NCI-H1092 (cell line): ENCODE results near the gene MRC2.

Experiments
- DNase-seq: peaks from one replicate; lab custom pipeline; 2025; lab: John Stamatoyannopoulos, UW

Gene MRC2

DNA sequence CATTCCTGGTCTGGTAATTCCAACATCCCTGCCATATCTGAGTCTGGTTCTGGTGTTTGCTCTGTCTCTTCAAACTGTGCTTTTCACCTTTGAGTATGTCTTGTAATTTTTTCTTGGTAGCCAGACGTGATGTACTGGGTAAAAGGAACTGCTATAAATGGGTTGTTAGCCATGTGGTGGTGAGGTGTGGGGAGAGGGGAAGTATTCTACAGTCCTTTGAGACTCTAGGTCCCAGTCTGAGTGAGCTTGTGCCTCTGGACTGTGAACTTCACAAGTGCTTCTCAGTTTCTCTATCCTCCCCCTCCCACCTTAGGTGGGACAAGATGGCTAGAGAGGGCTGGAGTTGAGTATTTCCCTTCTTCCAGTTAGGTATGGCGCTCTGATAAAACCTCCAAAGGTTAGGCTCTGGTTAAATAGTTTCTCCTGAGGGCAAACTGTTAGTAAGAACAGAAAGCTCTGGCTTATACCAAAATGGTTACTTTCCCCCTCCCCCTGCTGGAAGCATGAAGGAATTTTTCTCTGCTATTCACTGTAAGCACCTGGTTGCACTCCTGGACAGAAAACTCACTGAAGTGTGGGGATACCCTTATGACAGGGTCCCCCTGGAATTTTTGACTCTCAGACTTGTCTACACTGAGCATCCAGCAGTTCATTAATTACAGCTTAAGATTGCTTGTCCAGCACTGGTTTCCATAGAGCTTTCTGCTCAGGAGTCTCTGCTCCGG is 92.8 kb downstream of the MRC2 start:
- no peak for DNase-seq

DNA sequence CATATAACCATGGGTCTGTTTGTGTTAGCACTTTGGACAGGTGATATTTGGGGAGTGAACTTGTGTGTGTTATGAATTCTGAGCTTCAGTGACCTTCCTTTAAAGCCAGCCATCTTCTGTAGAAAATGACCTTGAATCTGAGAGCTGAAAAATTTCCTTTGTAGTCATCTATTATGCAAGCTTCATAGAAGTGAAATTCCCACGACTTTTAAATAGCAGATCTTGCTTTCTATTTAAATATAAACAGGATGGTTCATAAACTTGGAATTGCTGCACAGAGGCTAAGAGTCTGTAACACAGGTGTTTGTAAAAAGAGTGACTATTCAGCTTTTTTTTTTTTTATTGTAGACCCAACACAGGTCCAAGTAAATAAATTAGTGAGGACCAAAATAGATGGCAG is 95.2 kb downstream of the MRC2 start:
- DNase-seq, result no peak

DNA sequence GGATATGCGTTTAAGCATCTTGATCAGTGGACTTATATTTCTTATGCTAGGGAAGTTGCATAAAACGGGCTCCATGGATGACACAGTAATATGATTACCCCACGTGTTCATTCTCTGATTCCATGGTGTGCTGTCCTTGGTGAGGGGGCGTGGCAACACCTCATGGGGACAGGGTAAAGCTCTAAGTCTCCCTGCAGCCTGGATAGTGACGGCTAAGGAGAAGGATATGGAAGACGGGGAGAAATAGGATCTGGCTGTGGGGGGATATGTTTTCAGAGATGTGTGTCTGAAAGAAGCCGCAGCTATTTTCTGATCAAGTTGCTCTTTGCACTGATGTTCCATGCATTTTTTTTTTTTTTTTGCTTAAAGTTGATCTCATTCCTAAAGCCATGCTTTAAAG is 96.4 kb downstream of the MRC2 start:
- no peak for DNase-seq

DNA sequence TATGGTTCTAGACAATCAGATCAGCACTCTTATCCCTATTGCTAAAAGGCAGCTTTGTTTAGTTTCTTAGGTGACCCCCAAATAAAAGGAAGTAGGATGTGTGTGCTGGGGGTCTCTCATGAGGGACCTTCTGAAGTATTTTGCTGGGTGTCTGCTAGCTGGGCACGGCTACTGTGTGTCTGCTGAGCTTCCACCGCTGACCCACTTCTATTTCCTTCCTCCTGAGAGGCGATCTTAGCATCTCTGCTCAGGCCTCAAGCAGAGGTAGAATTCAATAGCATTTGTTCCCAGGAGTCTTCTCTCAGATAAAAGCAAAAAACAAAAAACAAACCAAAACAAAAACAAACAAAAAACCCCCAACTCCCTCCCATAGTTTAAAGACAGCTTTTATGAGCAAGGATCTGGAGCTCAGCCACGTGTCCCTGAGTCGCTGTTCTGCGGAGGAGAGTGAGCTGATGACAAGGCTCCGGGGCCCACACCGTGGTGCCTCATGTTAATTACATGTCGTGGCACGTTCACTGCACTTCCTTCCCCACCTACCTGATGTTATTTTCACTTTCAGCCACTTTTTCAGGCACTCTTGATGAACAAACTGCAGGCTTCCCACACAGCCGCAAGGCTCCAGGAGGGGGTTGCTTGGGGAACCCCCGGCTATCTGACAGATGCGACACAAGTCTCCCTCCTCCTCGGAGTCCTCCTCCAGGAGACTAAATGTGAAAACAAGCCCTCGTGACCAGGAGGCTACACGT is 97.1 kb downstream of the MRC2 start:
- no peak for DNase-seq

DNA sequence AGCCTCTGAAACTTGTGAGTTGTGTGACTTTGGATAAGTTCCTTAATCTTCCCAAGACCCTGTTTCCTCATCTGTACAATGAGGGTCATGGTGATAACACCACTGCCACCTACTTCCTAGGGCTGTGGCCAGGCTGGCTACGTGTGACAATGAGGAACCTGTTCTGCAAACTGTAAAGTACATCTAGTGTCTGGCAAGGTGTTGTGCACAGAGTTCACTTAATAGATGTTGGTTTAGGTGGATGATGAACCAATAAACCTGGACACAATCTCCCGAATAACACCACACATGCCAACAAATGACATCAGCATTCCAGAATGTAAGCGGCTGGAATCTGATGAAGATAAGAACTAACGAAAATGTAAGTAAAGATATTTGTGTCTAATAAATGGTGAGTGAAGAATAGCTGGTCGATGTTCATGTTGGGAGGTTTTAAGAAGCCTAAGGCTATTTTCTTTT is 98.3 kb downstream of the MRC2 start:
- no peak for DNase-seq

DNA sequence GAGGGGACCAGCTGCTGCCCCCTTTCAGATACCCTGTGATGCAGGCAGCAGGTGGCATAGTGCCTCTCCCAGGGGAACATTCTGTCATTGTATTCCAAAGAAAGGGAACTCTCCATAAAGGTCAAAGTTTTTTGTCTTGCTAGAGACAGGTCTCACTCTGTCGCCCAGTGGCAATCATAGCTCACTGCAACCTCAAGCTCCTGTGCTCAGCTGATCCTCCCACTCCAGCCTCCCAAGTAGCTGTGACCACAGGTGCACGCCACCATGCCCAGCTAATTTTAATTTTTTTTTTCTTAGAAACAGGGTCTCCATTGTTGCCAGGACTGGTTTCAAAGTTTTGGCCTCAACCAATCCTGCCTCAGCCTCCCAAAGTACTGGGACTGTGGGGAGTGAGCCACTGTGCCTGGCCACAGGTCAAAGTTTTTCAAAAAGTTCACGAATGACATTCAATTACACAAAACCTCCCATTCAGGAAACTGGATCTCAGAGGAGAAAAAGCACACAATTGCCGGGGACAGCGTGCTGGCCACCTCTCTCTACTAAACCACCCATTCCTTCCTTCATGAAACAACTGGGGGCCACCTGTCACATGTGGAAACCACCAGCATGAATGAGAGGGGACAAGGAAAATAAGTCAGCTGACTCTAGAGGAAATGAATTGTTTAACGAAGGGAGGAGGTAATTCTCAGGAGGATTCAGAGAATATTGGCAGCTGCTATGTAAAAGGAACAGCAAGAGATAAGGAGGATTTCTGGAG is 100.6 kb downstream of the MRC2 start:
- no peak for DNase-seq

DNA sequence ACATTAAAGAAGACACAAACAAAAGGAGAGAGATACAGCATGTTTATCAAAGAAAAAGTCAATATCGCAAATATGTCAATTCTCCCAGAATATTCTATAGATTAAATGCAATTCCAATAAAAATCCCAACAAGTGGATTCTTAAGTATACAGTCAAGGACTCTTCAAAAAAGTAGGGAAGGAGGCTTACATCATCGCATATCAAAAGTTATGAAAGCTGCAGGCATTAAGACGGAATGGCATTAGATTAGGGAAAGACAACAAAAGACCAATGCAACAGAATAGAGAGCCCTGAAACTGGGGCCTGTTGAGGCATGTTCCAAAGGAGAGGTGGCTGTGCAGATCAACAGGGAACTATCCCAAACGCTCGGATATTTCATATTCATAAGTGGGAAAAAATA is 104.7 kb downstream of the MRC2 start:
- DNase-seq, result no peak

DNA sequence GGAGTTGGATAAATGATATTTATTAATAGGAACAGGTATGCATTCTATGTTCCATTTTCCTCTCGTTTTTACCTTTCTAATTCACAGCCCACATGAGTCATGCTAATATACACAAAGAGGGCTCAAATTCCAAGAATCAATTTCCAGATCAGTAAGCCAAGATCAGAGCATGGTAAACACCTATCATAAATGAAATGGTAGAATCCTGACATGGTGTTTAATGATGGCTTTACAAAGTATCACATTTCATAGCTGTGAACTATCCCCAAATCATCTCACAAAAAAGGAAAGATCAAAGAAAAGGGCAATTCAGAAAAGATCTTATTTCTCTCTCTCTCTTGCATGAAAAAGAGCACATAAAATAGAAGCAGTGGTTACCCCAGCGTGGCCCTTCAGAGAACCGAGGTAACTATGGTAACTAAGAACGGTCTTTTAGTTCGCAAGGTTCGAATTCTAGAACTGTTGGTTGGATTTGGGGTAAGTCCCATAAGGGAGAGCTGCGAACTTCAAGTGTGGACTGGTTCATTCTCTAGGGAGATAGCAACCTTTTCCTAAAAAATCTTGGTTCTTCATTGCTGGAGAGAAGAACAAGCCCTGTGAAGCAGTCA is 107.7 kb downstream of the MRC2 start:
- no peak for DNase-seq

DNA sequence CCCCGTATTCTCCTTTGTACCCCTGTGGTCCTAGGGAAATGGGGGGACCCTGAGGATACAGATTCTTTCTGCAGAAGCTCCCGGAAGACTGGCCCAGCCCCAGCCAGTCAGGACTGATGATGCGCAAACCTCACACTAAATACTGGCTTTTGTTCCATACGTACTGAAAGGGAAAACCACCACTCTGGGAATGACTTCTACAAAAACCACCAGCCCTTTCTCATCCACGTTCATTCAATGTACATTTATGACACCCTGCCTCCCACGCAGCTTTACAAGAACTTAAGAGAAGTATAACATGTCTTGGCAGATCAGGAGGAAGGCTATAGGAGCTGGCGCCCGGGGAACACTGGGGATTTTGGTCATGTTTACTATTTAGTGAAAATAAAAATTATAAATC is 110.0 kb downstream of the MRC2 start:
- no peak for DNase-seq

DNA sequence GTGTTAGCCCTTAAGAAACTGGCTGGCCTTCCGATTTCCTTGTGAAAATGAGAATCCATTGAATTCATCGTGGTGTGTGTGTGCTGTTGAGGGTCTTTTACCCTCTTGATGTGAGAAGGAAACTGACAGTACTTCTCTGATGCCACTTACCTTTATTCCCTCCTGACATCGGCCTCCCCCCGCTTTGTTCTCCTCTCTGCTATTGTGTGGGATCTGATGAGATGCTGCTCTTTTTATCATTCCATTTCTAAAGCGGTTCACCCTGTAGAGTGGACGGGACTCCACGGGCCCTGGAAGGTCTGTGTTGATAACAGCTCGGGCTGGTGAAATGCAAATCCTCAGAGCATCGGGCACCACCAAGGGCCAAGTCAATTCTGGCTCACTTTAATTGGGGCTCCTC is 110.8 kb downstream of the MRC2 start:
- no peak for DNase-seq

DNA sequence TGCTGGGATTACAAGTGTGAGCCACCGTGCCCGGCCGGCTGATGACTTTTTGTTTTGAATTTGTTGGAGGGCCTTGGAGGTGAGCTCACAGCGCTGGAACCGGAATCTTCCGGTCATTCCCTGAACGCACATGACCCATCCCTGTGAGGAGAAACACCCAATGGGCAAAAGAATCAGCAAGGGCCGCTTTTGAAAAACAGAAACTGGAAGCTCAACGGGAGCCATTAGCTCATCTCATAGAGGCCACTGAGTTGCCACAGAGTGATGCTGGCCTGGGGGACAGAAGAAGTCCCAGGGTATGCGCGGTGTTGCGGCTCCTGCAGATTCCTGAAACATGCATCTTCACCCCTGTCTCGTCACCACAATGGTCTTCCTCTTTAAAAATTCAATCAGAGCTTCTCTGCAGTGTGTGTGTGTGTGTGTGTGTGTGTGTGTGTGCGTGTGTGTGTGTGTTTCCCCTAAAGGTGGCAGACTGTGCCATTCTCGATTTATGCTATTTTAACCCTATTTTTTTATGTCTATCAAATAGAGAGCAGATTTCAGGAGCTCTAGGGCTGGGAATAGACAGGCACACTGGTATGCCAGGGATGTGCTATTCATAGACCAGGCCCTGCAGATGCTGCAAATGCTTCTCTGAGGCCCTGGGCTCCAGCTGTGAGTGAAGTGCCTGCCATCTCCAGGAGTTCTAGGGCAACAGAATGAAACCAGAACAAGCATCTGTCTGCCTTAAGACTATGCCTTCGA is 112.3 kb downstream of the MRC2 start:
- no peak for DNase-seq

DNA sequence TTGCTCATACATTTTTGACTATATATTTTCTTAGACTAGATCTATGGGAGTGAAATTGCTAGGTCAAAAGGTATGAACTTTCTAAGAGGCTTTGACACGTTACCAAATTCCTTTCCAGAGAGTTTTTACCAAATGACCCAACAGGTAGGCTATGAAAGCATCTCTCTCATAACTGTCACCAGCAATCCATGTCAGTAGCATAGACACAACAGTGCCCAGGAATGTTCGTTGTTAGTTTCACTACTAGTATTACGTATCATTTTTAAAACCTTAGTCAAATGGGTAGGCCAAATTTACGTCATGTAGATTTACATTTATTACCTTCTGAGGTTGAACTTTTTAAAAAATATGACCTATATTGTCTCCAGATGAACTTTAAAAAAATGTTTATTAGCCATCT is 113.8 kb downstream of the MRC2 start:
- no peak for DNase-seq
